GM12878 (cell line): ENCODE measurements around the gene IPO8.

Experiments used
- BCL3 ChIP-seq: IDR thresholded peaks from 2 replicates; pipeline ENCODE4 v1.6.1; 2011; ENCODE audit warnings: borderline replicate concordance, low read depth, mild to moderate bottlenecking, moderate library complexity, low read length; ENCODE audit not compliant: insufficient read depth, poor library complexity, severe bottlenecking
- JUND ChIP-seq: IDR thresholded peaks from 2 replicates; pipeline ENCODE4 v1.6.1; 2012; ENCODE audit warnings: low read depth, mild to moderate bottlenecking, low read length, improper control_type of control experiment, moderate library complexity
- RCOR1 ChIP-seq: conservative IDR thresholded peaks from 2 replicates; pipeline ENCODE4 v1.6.1; 2012; ENCODE audit warnings: low read depth, low read length, improper control_type of control experiment
- RELB ChIP-seq: fragments of 450-650 bp; IDR thresholded peaks from 2 replicates; pipeline ENCODE4 v1.6.1; 2017; ENCODE audit warnings: low read depth, mild to moderate bottlenecking, moderate library complexity
- ZNF217 ChIP-seq: fragments of 450-650 bp; IDR thresholded peaks from 2 replicates; pipeline ENCODE4 v1.6.1; 2017; ENCODE audit warnings: antibody characterized with exemption, mild to moderate bottlenecking
- ZZZ3 ChIP-seq: IDR thresholded peaks from 2 replicates; pipeline ENCODE4 v1.6.1; 2011; ENCODE audit warnings: low read depth; ENCODE audit not compliant: control insufficient read depth, insufficient read length
- TF ChIP-seq, protein P1 (sequence below): IDR thresholded peaks from 2 replicates; pipeline ENCODE4 v1.6.1; 2012; ENCODE audit warnings: mild to moderate bottlenecking, low read depth, low read length
- TF ChIP-seq, protein P2 (sequence below), 3 experiments: IDR thresholded peaks in 2 of 3; conservative IDR thresholded peaks in 1 of 3; 2 replicates each; pipeline ENCODE4 v1.5.1; 2011; ENCODE audit warnings: low read depth in 3 of 3, low read length in 3 of 3, mild to moderate bottlenecking in 3 of 3, control low read depth in 2 of 3, moderate library complexity in 2 of 3, inconsistent platforms in 1 of 3, mixed read lengths in 1 of 3; ENCODE audit not compliant: control insufficient read depth in 2 of 3, insufficient read depth in 1 of 3; ENCODE audit errors: extremely low read depth in 1 of 3
- TF ChIP-seq, protein P3 (sequence below): IDR thresholded peaks from 2 replicates; pipeline ENCODE4 v1.6.1; 2011; ENCODE audit warnings: mild to moderate bottlenecking, low read depth, low read length, moderate library complexity; ENCODE audit not compliant: insufficient replicate concordance

DNA sequence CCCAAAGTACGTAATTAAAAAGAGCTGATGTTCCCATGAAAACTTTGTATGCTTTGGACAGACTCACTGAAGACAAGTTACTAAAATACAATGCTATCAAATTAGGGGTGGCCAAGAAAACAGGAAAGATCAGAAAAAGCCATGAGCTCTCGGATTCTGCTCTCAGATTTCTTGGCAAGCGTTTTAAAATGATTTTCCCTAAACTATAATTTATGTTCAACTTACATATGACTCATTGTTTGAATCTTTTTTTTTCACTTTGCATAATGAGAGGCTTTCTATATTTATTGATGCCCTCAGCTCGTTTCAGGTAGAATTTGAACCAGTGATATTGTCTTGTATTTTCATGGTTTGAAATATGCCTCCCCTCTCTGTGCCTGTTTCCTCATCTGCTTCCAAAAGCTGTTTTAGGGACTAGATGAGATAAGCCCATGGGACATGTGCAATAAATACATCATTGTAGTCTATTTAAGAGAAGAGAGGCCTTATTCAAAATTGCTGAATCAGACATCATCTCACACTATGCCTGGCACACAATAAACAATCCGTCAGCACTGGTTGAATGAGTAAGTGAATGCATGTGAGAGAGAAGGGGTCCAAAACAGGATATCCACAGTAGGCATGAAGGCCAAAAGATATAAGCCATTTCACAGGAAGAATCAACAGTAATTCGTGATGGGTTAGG, 4.7 kb upstream of the IPO8 start:
- TF ChIP-seq, protein P1, sequence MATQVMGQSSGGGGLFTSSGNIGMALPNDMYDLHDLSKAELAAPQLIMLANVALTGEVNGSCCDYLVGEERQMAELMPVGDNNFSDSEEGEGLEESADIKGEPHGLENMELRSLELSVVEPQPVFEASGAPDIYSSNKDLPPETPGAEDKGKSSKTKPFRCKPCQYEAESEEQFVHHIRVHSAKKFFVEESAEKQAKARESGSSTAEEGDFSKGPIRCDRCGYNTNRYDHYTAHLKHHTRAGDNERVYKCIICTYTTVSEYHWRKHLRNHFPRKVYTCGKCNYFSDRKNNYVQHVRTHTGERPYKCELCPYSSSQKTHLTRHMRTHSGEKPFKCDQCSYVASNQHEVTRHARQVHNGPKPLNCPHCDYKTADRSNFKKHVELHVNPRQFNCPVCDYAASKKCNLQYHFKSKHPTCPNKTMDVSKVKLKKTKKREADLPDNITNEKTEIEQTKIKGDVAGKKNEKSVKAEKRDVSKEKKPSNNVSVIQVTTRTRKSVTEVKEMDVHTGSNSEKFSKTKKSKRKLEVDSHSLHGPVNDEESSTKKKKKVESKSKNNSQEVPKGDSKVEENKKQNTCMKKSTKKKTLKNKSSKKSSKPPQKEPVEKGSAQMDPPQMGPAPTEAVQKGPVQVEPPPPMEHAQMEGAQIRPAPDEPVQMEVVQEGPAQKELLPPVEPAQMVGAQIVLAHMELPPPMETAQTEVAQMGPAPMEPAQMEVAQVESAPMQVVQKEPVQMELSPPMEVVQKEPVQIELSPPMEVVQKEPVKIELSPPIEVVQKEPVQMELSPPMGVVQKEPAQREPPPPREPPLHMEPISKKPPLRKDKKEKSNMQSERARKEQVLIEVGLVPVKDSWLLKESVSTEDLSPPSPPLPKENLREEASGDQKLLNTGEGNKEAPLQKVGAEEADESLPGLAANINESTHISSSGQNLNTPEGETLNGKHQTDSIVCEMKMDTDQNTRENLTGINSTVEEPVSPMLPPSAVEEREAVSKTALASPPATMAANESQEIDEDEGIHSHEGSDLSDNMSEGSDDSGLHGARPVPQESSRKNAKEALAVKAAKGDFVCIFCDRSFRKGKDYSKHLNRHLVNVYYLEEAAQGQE: no peak
- TF ChIP-seq, protein P2, sequence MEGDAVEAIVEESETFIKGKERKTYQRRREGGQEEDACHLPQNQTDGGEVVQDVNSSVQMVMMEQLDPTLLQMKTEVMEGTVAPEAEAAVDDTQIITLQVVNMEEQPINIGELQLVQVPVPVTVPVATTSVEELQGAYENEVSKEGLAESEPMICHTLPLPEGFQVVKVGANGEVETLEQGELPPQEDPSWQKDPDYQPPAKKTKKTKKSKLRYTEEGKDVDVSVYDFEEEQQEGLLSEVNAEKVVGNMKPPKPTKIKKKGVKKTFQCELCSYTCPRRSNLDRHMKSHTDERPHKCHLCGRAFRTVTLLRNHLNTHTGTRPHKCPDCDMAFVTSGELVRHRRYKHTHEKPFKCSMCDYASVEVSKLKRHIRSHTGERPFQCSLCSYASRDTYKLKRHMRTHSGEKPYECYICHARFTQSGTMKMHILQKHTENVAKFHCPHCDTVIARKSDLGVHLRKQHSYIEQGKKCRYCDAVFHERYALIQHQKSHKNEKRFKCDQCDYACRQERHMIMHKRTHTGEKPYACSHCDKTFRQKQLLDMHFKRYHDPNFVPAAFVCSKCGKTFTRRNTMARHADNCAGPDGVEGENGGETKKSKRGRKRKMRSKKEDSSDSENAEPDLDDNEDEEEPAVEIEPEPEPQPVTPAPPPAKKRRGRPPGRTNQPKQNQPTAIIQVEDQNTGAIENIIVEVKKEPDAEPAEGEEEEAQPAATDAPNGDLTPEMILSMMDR (IDR thresholded peaks at IDR 0.05 in 2 of 3, conservative IDR thresholded peaks at IDR 0.05 in 1 of 3; ENCODE audit: control insufficient read depth in 2 of 3, extremely low read depth in 1 of 3, insufficient read depth in 1 of 3, low read depth in 3 of 3, low read length in 3 of 3): no peak
- TF ChIP-seq ZZZ3 (no peak), JUND (no peak), RCOR1 (no peak), RELB (no peak), BCL3 (no peak), ZNF217 (no peak)
- TF ChIP-seq, protein P3, sequence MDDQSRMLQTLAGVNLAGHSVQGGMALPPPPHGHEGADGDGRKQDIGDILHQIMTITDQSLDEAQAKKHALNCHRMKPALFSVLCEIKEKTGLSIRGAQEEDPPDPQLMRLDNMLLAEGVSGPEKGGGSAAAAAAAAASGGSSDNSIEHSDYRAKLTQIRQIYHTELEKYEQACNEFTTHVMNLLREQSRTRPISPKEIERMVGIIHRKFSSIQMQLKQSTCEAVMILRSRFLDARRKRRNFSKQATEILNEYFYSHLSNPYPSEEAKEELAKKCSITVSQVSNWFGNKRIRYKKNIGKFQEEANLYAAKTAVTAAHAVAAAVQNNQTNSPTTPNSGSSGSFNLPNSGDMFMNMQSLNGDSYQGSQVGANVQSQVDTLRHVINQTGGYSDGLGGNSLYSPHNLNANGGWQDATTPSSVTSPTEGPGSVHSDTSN: no peak
